Activated CD8-positive, alpha-beta T cell treated with anti-CD3 and anti-CD28 coated beads for 36 hours (primary cell): ENCODE measurements around the gene CST6. TPM values are rescaled to one million over a fixed set of nuclear protein-coding genes. Genes with fewer than 3 reads are reported as not detected.

ENCODE experiments used
- ATAC-seq: fragments of 200-7000 bp; cut with Tn5 transposase; one replicate; pipeline ENCODE4 v1.10.0; 2021; ENCODE audit warnings: mild to moderate bottlenecking, moderate library complexity
- CTCF ChIA-PET: fragments of 350-600 bp; sonication (Branson Sonifier 250); formaldehyde crosslinking; loops from one replicate; lab custom pipeline; 2021; ENCODE audit warnings: antibody characterized with exemption; lab: Charles Lee
- POLR2A ChIA-PET: fragments of 350-600 bp; sonication (Branson Sonifier 250); formaldehyde crosslinking; loops from one replicate; lab custom pipeline; 2021; ENCODE audit warnings: antibody characterized with exemption; lab: Charles Lee
- DNase-seq: peaks from one replicate; pipeline ENCODE4 v3.0.0-alpha.2; 2020
- H3K27ac Mint-ChIP-seq: one replicate; pipeline ENCODE4 v1.8.0; 2021; ENCODE audit warnings: mild to moderate bottlenecking, mixed read lengths
- H3K27me3 Mint-ChIP-seq: one replicate; pipeline ENCODE4 v1.8.0; 2021; ENCODE audit warnings: mixed read lengths
- H3K36me3 Mint-ChIP-seq: one replicate; pipeline ENCODE4 v1.8.0; 2021; ENCODE audit warnings: low read depth, mixed read lengths
- H3K4me1 Mint-ChIP-seq: one replicate; pipeline ENCODE4 v1.8.0; 2021; ENCODE audit warnings: low read depth, mixed read lengths
- H3K4me3 Mint-ChIP-seq: one replicate; pipeline ENCODE4 v1.8.0; 2021; ENCODE audit warnings: mild to moderate bottlenecking, moderate library complexity, mixed read lengths
- H3K9me3 Mint-ChIP-seq: one replicate; pipeline ENCODE4 v1.8.0; 2021; ENCODE audit warnings: mixed read lengths
- intact Hi-C: fragments of 100-400 bp; cut with micrococcal nuclease; formaldehyde crosslinking; loops from one replicate; pipeline ENCODE4 v1.10.0; 2022
- total RNA-seq, 2 experiments: library from RNA; stranded (reverse); gene quantifications; one replicate each; pipeline ENCODE4 v1.2.3, GENCODE V29; 2021
- TF ChIP-seq, protein P1 (sequence below): fragments of 200-600 bp; IDR thresholded peaks from one replicate; pipeline ENCODE4 v1.8.0; 2022; ENCODE audit warnings: antibody characterized with exemption, mild to moderate bottlenecking

Gene CST6
- total RNA-seq, 2 experiments from 2014 or later = 0.50 TPM; not detected in 1

DNA sequence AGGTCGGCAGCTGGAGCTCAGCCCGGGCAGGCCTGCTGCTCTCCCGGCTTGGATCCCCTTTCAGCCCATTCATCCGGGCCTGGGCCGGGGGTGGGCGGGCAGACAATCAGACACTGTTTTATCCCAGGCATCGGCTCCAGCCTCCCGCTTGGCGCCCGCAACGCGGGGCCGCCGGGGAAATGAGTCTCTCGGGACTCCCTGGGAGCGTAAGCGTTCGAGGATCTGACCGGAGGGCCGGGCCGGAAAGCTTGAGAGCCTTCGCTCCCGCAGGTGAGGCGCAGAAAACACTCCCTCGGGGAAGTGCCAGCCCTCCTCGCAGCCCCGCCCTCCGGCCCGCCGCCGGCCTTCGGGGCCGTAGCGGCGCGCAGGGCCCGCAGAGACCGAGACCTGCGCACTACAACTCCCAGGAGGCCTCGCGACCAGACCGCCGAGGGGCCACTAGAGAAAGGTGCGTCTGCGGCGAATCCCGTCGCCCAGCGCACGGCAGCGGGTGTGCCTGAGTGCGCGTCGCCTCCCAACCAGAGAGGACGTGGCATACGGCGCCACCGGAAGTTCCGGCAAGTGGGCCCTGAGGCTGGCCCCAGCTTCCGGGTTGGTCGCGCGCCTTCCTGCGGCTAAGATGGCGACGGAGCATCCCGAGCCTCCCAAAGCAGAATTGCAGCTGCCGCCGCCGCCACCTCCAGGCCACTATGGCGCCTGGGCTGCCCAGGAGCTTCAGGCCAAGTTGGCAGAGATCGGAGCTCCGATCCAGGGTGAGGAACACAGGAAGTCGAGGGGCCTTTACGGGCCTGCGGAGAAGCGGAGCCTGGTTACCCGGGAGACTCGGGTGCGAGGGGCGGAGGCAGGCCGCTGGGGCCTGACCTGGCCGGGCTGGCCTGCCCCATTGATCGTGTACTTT is 40.2 kb downstream of the CST6 start, which contains the start of gene SF3B2:
TSS of gene SF3B2 (plus strand) at position 599 of the 898 bp plus-strand sequence. CDS start at position 620, 21 bp downstream.
- Mint-ChIP-seq H3K4me3 (peak within 1 kb of the TSS; percentile 94), H3K27me3 (peaks cover 7% of the 10 kb centered on the region), H3K27ac (peak within 1 kb of the TSS; percentile 92), H3K36me3 (peaks cover 34% of the 10 kb centered on the region), H3K4me1 (peaks cover 34% of the 10 kb centered on the region), H3K9me3 (no peaks in the 10 kb centered on the region)
- intact Hi-C loops = no loop called here
- ATAC-seq = peak; percentile 99
- DNase-seq = peak; percentile 98
- POLR2A ChIA-PET = interaction anchor here (0.6 to 10.4 kb wide), 7 partner anchors 15 to 135 kb away, joined by 3 to 131 read pairs (median 7); partner anchors contain the start of genes BANF1, CST6, EIF1AD and PACS1
- CTCF ChIA-PET = interaction anchor here (0.7 to 9.9 kb wide), 8 partner anchors 7 to 341 kb away, joined by 3 to 133 read pairs (median 8); partner anchors contain the start of genes CCDC85B and PACS1
- TF ChIP-seq, protein P1, sequence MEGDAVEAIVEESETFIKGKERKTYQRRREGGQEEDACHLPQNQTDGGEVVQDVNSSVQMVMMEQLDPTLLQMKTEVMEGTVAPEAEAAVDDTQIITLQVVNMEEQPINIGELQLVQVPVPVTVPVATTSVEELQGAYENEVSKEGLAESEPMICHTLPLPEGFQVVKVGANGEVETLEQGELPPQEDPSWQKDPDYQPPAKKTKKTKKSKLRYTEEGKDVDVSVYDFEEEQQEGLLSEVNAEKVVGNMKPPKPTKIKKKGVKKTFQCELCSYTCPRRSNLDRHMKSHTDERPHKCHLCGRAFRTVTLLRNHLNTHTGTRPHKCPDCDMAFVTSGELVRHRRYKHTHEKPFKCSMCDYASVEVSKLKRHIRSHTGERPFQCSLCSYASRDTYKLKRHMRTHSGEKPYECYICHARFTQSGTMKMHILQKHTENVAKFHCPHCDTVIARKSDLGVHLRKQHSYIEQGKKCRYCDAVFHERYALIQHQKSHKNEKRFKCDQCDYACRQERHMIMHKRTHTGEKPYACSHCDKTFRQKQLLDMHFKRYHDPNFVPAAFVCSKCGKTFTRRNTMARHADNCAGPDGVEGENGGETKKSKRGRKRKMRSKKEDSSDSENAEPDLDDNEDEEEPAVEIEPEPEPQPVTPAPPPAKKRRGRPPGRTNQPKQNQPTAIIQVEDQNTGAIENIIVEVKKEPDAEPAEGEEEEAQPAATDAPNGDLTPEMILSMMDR = no peak

DNA sequence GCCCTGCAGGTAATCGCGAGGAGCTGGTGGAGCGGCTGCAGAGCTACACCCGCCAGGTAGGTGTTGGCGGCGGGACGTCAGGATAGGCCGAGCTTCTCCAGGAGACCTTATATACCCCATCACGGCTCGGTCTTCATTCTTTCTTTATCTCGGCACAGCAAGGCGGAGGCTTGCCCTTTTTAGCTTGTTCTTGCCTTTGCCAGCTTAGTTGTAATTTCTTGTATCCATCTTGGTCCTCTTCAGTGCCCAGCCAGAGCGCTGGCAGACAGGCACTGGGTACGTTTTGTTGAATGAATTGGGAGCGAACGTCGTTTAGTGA is 40.8 kb downstream of the CST6 start:
- CTCF ChIA-PET = interaction anchor here (0.7 to 9.9 kb wide), 7 partner anchors 7 to 207 kb away, joined by 3 to 133 read pairs (median 7); partner anchors contain the start of genes CCDC85B and PACS1
- H3K27me3 Mint-ChIP-seq = peaks cover 7% of the 10 kb centered on the region
- DNase-seq = no peak
- H3K4me1 Mint-ChIP-seq = peaks cover 34% of the 10 kb centered on the region
- intact Hi-C loops = no loop called here
- TF ChIP-seq, protein P1 = no peak
- peak overlapping the region; percentile 94 for H3K4me3 Mint-ChIP-seq
- POLR2A ChIA-PET = interaction anchor here (0.9 to 10.4 kb wide), 5 partner anchors 15 to 58 kb away, joined by 3 to 131 read pairs (median 7); partner anchors contain the start of genes BANF1, CST6, EIF1AD and PACS1
- peak overlapping the region; percentile 92 for H3K27ac Mint-ChIP-seq
- no peak for ATAC-seq
- peaks cover 40% of the 10 kb centered on the region for H3K36me3 Mint-ChIP-seq
- no peaks in the 10 kb centered on the region for H3K9me3 Mint-ChIP-seq

DNA sequence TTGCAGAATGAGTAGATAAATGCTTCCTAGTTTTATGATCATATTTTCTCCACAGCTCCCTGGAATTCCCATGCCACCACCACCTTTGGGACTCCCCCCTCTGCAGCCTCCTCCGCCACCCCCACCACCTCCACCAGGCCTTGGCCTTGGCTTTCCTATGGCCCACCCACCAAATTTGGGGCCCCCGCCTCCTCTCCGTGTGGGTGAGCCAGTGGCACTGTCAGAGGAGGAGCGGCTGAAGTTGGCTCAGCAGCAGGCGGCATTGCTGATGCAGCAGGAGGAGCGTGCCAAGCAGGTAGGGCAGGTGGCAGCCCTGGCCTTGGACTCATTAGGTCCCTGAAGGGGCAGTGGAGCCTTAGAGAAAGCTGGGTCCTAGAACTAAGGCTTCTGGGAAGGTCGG is 43.2 kb downstream of the CST6 start:
- CTCF ChIA-PET = interaction anchor here (7.7 to 9.9 kb wide), 2 partner anchors 10 to 12 kb away, joined by 60 to 133 read pairs; partner anchors contain the start of gene PACS1
- intact Hi-C loops = no loop called here
- Mint-ChIP-seq H3K27me3 (no peaks in the 10 kb centered on the region), H3K27ac (peak overlapping the region; percentile 57), H3K4me3 (no peak overlapping the region), H3K9me3 (no peaks in the 10 kb centered on the region), H3K4me1 (peaks cover 34% of the 10 kb centered on the region), H3K36me3 (peaks cover 59% of the 10 kb centered on the region)
- DNase-seq = no peak
- POLR2A ChIA-PET = interaction anchor here (0.6 to 10.4 kb wide), 3 partner anchors 12 to 164 kb away, joined by 3 to 131 read pairs (median 6); partner anchors contain the start of gene PACS1
- no peak for ATAC-seq
- TF ChIP-seq, protein P1 = no peak

- ATAC-seq (no peak), DNase-seq (no peak)
- ChIA-PET CTCF (interaction anchor here (7.7 to 9.9 kb wide), 2 partner anchors 10 to 11 kb away, joined by 60 to 133 read pairs; partner anchors contain the start of gene PACS1), POLR2A (interaction anchor here (1.1 to 10.4 kb wide), 2 partner anchors 11 to 256 kb away, joined by 3 to 131 read pairs; partner anchors contain the start of gene PACS1)
- TF ChIP-seq, protein P1 = no peak
- Mint-ChIP-seq H3K4me1 (peaks cover 39% of the 10 kb centered on the region), H3K27me3 (no peaks in the 10 kb centered on the region), H3K36me3 (peaks cover 74% of the 10 kb centered on the region), H3K4me3 (no peak overlapping the region), H3K9me3 (no peaks in the 10 kb centered on the region), H3K27ac (no peak overlapping the region)
- intact Hi-C loops = no loop called here
These were observed 44.7 kb downstream of the CST6 start for GRCh38 chr11:66056501-66056900.
